Measurements from ENCODE around the gene RFX8.

GRCh38 chr2:101521487-101521886, 46.6 kb upstream of the RFX8 start:
- no peak for TF ChIP-seq CTCF (IDR thresholded peaks at IDR 0.05)
- no peak for TF ChIP-seq EP300 (IDR thresholded peaks at IDR 0.05)

All from esophagus muscularis mucosa (tissue), 3 donors.